ENCODE results near the gene TJP2. TPM values are rescaled to one million over a fixed set of nuclear protein-coding genes. Genes with fewer than 3 reads are reported as not detected.

TJP2 gene
- total and polyA plus RNA-seq, 2 of the 4 experiments (the other 2 are of a cell fraction): 38.3 to 49.3 TPM

- no TSS peak for BruUV-seq (replicated peaks)
- in situ Hi-C loops (cut with MboI; ENCODE audit: low sequenced_read_pairs): no loop called here
- no CpG with 5 or more reads among the region's 2 CpGs for WGBS, 2 experiments (ENCODE audit: extremely low coverage in 2 of 2, insufficient read length in 1 of 2)
Measured at GRCh38 chr9:69317081-69317480, 143.0 kb downstream of the TJP2 start.

More at GRCh38 chr9:69317081-69317480, 143.0 kb downstream of the TJP2 start:
- Histone ChIP-seq H3K36me3 (ENCODE audit: control insufficient read depth, insufficient read depth, low read length) (no peaks in the 10 kb centered on the region), H2BK5ac (ENCODE audit: low read depth, low read length, poor library complexity, severe bottlenecking) (no peak overlapping the region), H3K27ac (ENCODE audit: insufficient read depth, low read length) (no peak overlapping the region), H2BK20ac (ENCODE audit: low read depth, low read length) (no peak overlapping the region), H4K91ac (ENCODE audit: insufficient read depth, low read depth, low read length) (no peak overlapping the region), H3K79me1 (ENCODE audit: low read depth in 1 of 2, low read length in 2 of 2) (no peaks in the 10 kb centered on the region), H4K5ac (ENCODE audit: low read depth, low read length) (no peak overlapping the region), H3K9ac (ENCODE audit: low read depth, low read length) (no peak overlapping the region), H4K20me1 (ENCODE audit: insufficient read depth, low read length) (no peaks in the 10 kb centered on the region), H3K23ac (ENCODE audit: low read depth, low read length) (no peak overlapping the region), H3K9me3 (ENCODE audit: control insufficient read depth, insufficient read depth, low read length) (peaks cover 2% of the 10 kb centered on the region; the same call in 1 of the 2 replicates), H3K4ac (ENCODE audit: low read depth, low read length) (no peak overlapping the region), H3K56ac (ENCODE audit: extremely low read depth, insufficient read depth, low read length) (no peak overlapping the region), H2AK5ac (ENCODE audit: low read depth, low read length) (no peak overlapping the region), H3K4me3 (ENCODE audit: insufficient read depth, low read depth, low read length) (no peak overlapping the region), H3K9me1 (ENCODE audit: insufficient read depth, low read length) (no peaks in the 10 kb centered on the region), H3K18ac (ENCODE audit: low read depth, low read length) (no peak overlapping the region), H4K8ac (ENCODE audit: low read depth in 2 of 2, low read length in 2 of 2) (no peak overlapping the region), H2BK15ac (ENCODE audit: low read depth, low read length) (no peak overlapping the region), H3K27me3 (ENCODE audit: control insufficient read depth, insufficient read depth, low read length) (peaks cover 22% of the 10 kb centered on the region), H2BK120ac (ENCODE audit: low read depth, low read length) (no peak overlapping the region), H3K4me2 (ENCODE audit: low read depth, low read length) (no peak overlapping the region), H2AFZ (replicated peaks; ENCODE audit: low read length, poor library complexity) (no peak overlapping the region), H3K14ac (replicated peaks; ENCODE audit: low read depth, low read length) (no peak overlapping the region), H2AK9ac (replicated peaks; ENCODE audit: low read depth, low read length, poor library complexity) (no peak overlapping the region), H3K4me1 (ENCODE audit: control insufficient read depth, insufficient read depth, low read length) (no peaks in the 10 kb centered on the region)
- DNase-seq: no peak
- intact Hi-C loops (cut with micrococcal nuclease) (no loop called here), dilution Hi-C loops (cut with HindIII; ENCODE audit: low sequenced_read_pairs, unreplicated experiment) (no loop called here)
- CTCF ChIA-PET: no interaction called here
- POLR2A ChIA-PET (ENCODE audit: unreplicated experiment): no interaction called here
- TF ChIP-seq ELK1 (IDR thresholded peaks at IDR 0.05; ENCODE audit: borderline replicate concordance, low read depth, low read length): no peak
- no peak for TF ChIP-seq POLR2A (IDR thresholded peaks at IDR 0.05; ENCODE audit: low read depth, low read length)
- no peak for TF ChIP-seq MAZ (IDR thresholded peaks at IDR 0.05; ENCODE audit: borderline replicate concordance, low read depth, low read length)
- TF ChIP-seq CEBPB (IDR thresholded peaks at IDR 0.05; ENCODE audit: low read depth, low read length): no peak
- TF ChIP-seq BHLHE40 (IDR thresholded peaks at IDR 0.05; ENCODE audit: low read depth, low read length): no peak
- TF ChIP-seq SMC3 (IDR thresholded peaks at IDR 0.05; ENCODE audit: low read depth, low read length): no peak
- TF ChIP-seq USF2 (IDR thresholded peaks at IDR 0.05; ENCODE audit: low read depth, low read length): no peak
- TF ChIP-seq NFE2L2 (IDR thresholded peaks at IDR 0.05; ENCODE audit: low read depth, low read length): no peak
- no peak for TF ChIP-seq CHD1 (IDR thresholded peaks at IDR 0.05; ENCODE audit: low read depth, low read length)
- TF ChIP-seq MAFK (IDR thresholded peaks at IDR 0.05; ENCODE audit: low read depth, low read length): no peak
- no peak for TF ChIP-seq RAD21 (IDR thresholded peaks at IDR 0.05; ENCODE audit: low read length)
- no peak for TF ChIP-seq MXI1 (IDR thresholded peaks at IDR 0.05; ENCODE audit: borderline replicate concordance, low read depth, low read length)
- TF ChIP-seq CTCF (conservative IDR thresholded peaks at IDR 0.05; ENCODE audit: low read depth, low read length): no peak
- TF ChIP-seq RFX5 (IDR thresholded peaks at IDR 0.05; ENCODE audit: low read depth, low read length): no peak
- TF ChIP-seq FOS (IDR thresholded peaks at IDR 0.05; ENCODE audit: low read depth, low read length): no peak
- no peak for TF ChIP-seq RCOR1 (IDR thresholded peaks at IDR 0.05; ENCODE audit: insufficient replicate concordance, low read length)
- no peak for ATAC-seq (ENCODE audit: low read depth)
